GM20431 (cell line): ENCODE data around the gene HOXD11.

ENCODE experiments used
- in situ Hi-C: fragments of 300-500 bp; cut with MseI, MboI; formaldehyde crosslinking; loops from one replicate; pipeline ENCODE4 v1.15.0; 2020; ENCODE audit warnings: low sequenced_read_pairs; ENCODE audit not compliant: unreplicated experiment

HOXD11 gene

DNA sequence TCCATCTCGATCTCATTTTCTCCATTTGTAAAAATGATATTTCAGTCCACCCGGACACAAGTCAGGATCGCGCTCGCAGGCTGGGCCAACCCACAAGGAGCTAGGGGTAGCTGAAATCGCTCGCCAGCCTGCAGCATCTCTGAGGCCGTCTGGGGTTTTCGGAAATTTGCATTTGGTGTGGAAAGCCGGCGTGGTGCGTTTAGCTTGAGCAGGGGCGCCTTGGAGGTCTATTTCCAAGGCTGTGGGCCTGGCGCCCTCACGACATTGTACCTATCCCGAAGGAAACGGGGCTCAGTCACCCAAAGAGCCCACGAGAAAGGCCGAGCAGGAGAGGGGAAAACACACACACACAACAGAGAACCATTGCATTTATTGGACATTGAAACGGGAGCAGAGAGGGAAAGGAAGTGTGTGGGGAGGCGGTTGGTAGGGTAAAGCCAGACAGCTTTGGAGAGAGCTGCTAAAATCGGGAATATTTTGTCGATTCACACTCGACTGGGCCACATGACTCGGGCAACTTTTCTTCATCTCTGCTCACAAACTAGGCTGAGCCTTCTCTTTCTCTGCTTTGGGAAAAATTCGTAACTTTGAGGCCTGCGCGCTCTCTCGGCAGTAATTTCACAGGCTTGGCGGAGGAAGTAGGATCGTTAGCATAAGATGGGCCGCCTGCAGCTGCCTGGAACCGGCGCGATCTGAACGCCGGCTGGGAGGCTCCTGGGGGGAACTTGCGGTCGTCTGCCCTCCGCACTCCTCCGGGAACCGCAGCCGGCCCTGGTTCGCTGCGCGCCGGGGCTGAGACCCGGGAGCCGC, 21.3 kb downstream of the HOXD11 start:
- in situ Hi-C loops: loop anchor here (10.0 to 25.0 kb wide), 3 partner anchors 434 to 1009 kb away; no protein-coding TSS in a partner anchor

- in situ Hi-C loops: loop anchor here (10.0 to 25.0 kb wide), 3 partner anchors 433 to 1008 kb away; no protein-coding TSS in a partner anchor
Observed at GRCh38 chr2:176128982-176129796, 22.1 kb downstream of the HOXD11 start, which contains the start of gene HOXD8. TSS of gene HOXD8 (plus strand) at chr2:176129705. CDS start at chr2:176130367, 662 bp downstream.

DNA sequence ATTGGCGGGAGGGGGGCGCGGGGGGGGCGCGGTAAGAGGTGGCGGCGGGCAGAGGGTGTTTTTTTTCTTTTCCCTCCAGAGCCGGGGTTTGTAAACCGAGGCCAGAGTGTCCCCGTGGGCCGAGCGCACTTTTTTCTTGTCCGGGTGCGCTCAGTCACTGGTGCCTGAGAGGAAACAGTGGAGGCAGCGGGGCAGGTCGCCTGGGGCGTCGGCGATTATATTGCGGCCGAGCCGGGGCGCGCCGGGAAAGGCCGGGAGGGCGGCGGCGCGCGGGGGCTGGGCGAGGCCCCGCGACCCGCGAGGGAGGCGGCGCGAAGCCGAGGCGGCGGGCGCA, 22.7 kb downstream of the HOXD11 start:
- in situ Hi-C loops: loop anchor here (10.0 to 25.0 kb wide), 3 partner anchors 433 to 1008 kb away; no protein-coding TSS in a partner anchor

- in situ Hi-C loops: loop anchor here (25.0 kb wide), 2 partner anchors 432 to 1007 kb away; no protein-coding TSS in a partner anchor
Observed at GRCh38 chr2:176130147-176130956, 23.3 kb downstream of the HOXD11 start.

- in situ Hi-C loops: loop anchor here (25.0 kb wide), 2 partner anchors 431 to 1006 kb away; no protein-coding TSS in a partner anchor
Observed at GRCh38 chr2:176130957-176131847, 24.1 kb downstream of the HOXD11 start.

DNA sequence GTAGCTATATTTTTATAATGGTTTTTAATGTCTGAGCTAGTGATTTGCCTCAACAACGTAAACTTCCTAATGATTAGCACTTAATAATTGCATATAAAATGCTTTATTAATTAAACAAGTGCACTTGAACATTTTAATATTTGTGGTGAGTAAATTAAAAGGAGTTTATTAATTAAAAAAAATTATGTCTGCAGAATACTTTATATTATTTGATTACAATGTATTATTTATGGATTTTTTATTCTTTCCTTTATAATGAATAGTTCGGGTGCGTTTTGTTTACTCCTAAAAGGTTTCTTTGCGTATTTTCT, 24.7 kb downstream of the HOXD11 start:
- in situ Hi-C loops: loop anchor here (25.0 kb wide), 2 partner anchors 430 to 1005 kb away; no protein-coding TSS in a partner anchor

GRCh38 chr2:176132205-176133171, 25.4 kb downstream of the HOXD11 start:
- in situ Hi-C loops: loop anchor here (25.0 kb wide), 2 partner anchors 430 to 1005 kb away; no protein-coding TSS in a partner anchor

DNA sequence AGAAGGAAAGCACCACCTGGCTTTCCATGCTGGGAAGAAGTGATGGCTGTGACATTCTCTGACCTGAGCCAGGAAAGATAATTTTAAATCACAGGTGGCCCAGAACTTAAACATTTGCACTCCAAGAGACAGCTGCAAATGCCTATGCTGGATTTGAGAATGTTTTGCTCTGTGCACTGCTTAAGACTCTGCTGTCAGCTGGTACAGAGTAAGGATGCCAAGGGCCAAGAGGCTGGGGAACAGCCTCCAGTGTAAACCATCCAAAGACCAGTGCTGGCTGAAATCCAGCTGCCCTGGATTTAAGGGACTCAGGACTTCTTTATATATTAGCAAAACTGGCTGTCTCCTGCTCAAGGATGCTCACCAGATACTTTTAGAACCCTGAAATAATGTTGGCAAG, 26.3 kb downstream of the HOXD11 start:
- in situ Hi-C loops: loop anchor here (25.0 kb wide), 2 partner anchors 429 to 1004 kb away; no protein-coding TSS in a partner anchor

DNA sequence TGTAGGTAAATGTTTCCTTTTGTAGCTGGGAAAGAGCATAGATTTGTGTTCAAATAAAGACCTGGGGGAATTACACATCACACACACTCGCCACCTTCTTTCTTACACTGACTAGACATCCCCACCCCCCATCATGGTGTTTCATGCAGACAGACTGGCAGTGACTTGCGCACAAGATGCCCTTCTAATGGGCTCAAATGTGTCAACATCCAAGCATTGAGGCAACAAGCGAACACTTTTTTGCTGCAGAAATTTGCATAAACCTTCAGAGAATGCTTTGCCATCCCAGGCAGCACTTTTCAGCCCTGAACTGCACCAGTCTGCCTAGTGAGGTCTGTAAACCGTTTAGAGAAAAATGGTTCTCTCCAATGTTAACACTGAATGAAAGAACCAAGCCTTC, 27.0 kb downstream of the HOXD11 start:
- in situ Hi-C loops: loop anchor here (25.0 kb wide), 2 partner anchors 428 to 1003 kb away; no protein-coding TSS in a partner anchor

GRCh38 chr2:176135035-176135440, 28.0 kb downstream of the HOXD11 start:
- in situ Hi-C loops: loop anchor here (25.0 kb wide), 2 partner anchors 427 to 1002 kb away; no protein-coding TSS in a partner anchor

DNA sequence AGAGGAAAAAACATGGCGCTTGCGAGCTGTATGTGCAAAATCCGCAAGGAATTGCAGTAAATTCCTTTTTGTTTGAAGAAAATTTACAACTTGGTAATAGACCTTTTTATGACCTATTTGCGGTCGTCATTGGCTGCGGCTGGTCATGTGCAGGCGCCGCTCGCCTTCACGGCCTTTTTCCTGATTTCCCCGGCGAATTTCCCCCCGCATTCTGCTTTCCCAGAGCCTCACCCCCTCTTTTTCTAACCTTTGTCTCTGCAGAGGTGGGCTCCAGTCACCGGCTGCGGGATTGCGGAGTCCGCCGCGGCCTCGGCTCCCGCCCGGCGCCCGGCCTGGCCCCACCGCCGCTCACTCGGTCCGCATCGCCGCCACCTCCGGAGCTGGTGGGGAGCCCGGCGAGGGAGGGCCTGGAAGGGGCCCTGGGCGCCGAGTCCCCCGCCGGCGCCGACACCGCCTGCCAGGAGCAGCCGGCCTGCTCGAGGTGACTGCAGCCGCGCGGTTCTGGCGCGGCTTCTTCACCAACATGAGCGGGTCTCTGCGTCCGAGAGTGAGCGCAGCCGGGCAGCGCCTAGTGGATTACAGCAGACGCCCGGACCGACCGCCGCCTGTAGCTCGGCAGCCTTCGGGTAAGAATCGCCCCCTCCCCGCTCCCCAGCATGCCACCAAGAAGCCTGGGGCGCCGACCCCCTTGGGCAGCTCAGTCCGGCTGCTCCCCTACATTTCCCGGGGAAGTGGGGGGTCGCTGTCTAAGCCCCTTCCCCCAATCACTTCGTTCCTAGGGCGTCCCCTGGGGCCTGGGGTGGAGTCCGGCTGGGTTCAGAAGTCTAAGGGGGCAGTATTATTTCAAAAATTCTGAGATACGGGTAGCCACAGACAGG, 29.5 kb downstream of the HOXD11 start:
- in situ Hi-C loops: loop anchor here (25.0 kb wide), 2 partner anchors 426 to 1001 kb away; no protein-coding TSS in a partner anchor

DNA sequence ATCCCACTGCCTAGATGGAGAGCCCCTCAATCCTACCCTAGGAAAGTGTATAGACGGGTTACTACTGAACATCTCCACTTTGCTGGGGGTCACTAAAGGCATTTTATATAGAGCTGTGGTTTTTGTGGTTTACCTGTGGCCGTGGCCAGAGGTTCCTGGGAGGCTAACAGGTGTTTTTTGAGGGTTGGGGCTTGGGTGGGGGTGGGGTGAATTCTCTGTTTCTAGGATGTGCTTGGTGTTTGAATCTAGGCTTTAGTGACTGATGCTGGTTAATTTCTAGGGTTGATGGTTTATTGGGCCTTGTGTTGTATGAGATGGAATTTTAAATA, 30.1 kb downstream of the HOXD11 start:
- in situ Hi-C loops: loop anchor here (25.0 kb wide), 2 partner anchors 425 to 1000 kb away; no protein-coding TSS in a partner anchor

DNA sequence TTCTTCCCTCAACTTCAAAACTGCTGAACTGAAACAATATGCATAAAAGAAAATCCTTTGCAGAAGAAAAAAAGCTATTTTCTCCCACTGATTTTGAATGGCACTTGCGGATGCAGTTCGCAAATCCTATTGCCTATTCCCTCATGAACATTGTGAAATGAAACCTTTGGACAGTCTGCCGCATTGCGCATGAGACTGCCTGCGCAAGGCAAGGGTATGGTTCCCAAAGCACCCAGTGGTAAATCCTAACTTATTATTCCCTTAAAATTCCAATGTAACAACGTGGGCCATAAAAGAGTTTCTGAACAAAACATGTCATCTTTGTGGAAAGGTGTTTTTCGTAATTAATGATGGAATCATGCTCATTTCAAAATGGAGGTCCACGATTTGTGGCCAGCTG, 30.8 kb downstream of the HOXD11 start:
- in situ Hi-C loops: loop anchor here (25.0 kb wide), 2 partner anchors 424 to 999 kb away; no protein-coding TSS in a partner anchor

DNA sequence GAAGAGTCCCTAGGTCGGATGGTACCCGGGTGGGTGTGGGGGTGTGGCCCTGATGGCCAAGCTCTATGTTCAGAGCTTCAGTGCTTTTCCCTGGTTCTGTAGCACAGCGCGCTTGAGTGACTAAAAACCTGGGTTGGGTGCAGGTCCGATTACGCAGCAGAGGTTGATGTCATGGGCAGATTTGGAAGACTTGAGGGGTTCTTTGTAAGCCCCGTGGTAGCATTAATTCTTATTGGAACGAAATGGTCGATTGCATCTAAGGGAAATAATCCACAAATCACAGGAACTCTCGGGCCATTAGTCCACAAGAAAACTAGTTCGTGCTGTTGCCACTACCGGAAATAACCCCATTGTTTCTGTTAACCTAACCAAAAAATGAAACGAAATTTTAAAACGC, 31.4 kb downstream of the HOXD11 start:
- in situ Hi-C loops: loop anchor here (25.0 kb wide), 2 partner anchors 424 to 999 kb away; no protein-coding TSS in a partner anchor

DNA sequence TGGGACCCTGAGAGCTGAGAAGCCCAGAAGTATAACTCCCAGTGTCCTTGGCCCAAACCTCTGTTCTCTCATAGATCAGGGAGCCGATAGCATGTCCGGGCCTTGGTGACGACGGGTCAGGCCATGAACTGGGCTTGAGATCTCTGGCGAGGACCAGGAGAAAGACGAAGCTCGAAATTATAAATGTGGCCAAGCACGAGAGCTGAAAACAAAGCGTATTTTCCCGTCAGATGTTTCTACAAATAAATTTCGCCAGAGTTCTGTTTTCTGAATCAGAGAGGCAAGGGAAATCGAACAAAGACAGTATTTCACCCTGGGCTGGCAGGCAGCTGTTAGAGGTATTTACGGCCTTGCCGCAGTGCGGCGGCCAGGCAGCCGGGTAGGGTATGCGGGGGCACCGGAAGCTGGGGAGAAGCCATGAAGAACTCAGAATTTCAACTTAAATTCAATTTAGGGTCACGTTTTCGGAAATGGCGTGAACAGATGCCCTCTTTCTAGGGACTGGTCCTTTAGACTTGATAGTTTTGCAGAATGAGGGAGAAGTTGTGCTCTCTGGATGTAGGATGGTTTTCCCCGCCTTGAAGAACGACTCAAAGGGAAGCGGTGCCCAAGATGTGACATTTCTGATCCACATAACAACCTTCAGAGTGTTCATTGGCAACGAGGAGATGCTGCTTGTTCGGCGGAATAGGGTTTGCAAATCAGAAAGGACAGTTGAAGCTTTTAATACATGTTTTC, 32.0 kb downstream of the HOXD11 start:
- in situ Hi-C loops: loop anchor here (25.0 kb wide), 2 partner anchors 423 to 998 kb away; no protein-coding TSS in a partner anchor
